Measurements from ENCODE around the gene NEDD8.

GRCh38 chr14:24233538-24233866 is 1.3 kb upstream of the NEDD8 start:
- TF ChIP-seq CTCF (IDR thresholded peaks at IDR 0.05; ENCODE audit: low read length), result no peak
- TF ChIP-seq EZH2 (IDR thresholded peaks at IDR 0.05; ENCODE audit: borderline replicate concordance, low read length), result no peak
